Neuron (in vitro differentiated cells): ENCODE data around the gene LIMD2.

Source experiments
- H2AFZ ChIP-seq: one replicate; pipeline ENCODE4 v1.6.1; 2013; ENCODE audit warnings: low read depth, mild to moderate bottlenecking, inconsistent platforms, low read length, moderate library complexity
- H3K27me3 ChIP-seq: one replicate; pipeline ENCODE4 v1.6.1; 2013; ENCODE audit warnings: low read length; ENCODE audit not compliant: insufficient read depth
- H3K36me3 ChIP-seq: one replicate; pipeline ENCODE4 v1.6.1; 2013; ENCODE audit warnings: low read length; ENCODE audit not compliant: insufficient read depth
- H3K4me1 ChIP-seq: one replicate; pipeline ENCODE4 v1.6.1; 2013; ENCODE audit warnings: low read length; ENCODE audit not compliant: insufficient read depth
- H3K4me3 ChIP-seq: 2 replicates; pipeline ENCODE4 v1.5.1; 2013; ENCODE audit warnings: mild to moderate bottlenecking, low read length, moderate library complexity
- H3K9me3 ChIP-seq: one replicate; pipeline ENCODE4 v1.6.1; 2013; ENCODE audit warnings: low read length

LIMD2 gene

DNA sequence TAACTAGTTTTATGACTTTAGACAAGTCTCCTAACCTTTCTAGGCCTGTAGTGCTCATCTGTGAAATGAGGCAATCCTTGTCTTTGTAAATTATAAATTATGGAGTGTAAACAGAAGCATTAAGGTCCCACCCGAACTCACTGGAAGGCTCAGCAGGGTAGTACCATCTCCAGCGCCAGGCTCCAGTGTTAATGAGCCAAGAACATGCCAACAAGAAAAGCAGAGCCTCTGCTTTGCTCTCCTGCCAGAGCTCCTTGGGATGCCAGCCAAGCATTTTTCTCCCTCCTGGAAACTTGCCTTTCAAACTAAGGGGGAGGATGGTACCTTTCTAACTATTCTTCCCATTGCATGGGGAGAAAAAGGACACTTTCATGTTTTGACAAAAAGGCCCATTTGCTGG lies 14.9 kb downstream of the LIMD2 start:
- H3K27me3 ChIP-seq = no peaks in the 10 kb centered on the region
- no peak overlapping the region for H2AFZ ChIP-seq
- peaks cover 46% of the 10 kb centered on the region for H3K36me3 ChIP-seq
- no peaks in the 10 kb centered on the region for H3K4me1 ChIP-seq
- H3K9me3 ChIP-seq = no peaks in the 10 kb centered on the region
- no peak overlapping the region for H3K4me3 ChIP-seq

DNA sequence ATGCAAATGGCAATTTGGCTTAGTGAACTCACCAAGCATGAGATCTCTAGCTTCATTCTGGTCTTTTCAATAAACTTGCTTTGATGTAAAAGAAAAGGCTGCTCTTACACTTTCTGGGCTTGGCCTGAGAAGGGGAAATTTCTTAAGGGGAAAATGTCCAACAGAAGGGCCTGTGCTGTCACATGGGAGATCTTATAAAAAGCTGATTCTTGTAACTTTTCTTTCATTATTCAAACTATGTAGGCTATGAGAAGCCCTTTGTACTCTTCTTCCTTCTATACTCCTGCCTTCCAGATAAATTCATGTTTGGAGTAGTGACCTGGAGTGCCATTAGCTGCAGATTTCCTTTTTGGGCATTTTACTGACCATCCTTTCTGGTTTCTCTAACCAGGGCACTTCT lies 16.9 kb downstream of the LIMD2 start:
- Histone ChIP-seq H3K27me3 (no peaks in the 10 kb centered on the region), H3K36me3 (peaks cover 35% of the 10 kb centered on the region), H3K9me3 (no peaks in the 10 kb centered on the region), H3K4me1 (no peaks in the 10 kb centered on the region), H3K4me3 (no peak overlapping the region), H2AFZ (no peak overlapping the region)

DNA sequence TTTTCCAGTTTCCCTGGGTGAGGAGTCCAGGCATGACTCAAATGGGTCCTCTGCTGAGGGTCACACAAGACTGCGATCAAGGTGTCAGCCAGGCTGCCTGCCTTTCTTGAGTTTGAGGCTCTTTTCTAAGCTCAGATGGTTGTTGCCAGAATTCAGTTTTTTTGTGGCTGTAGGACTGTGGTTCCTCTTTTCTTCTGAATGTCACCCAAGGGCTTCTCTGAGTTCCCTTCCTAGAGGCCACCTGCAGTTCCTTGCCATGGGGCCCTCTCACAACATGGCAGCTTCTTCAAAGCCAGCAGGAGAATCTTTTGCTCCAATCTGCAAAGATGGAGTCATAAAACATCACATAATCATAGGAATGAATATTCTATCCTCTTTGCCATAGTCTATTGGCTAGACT lies 17.5 kb downstream of the LIMD2 start:
- H2AFZ ChIP-seq = no peak overlapping the region
- no peaks in the 10 kb centered on the region for H3K4me1 ChIP-seq
- H3K36me3 ChIP-seq = peaks cover 39% of the 10 kb centered on the region
- H3K9me3 ChIP-seq = no peaks in the 10 kb centered on the region
- no peaks in the 10 kb centered on the region for H3K27me3 ChIP-seq
- H3K4me3 ChIP-seq = no peak overlapping the region

- no peaks in the 10 kb centered on the region for H3K4me1 ChIP-seq
- no peaks in the 10 kb centered on the region for H3K9me3 ChIP-seq
- H3K4me3 ChIP-seq = no peak overlapping the region
- no peaks in the 10 kb centered on the region for H3K27me3 ChIP-seq
- H3K36me3 ChIP-seq = peaks cover 46% of the 10 kb centered on the region
- H2AFZ ChIP-seq = no peak overlapping the region
Measured at GRCh38 chr17:63681530-63681929, 18.4 kb downstream of the LIMD2 start.

GRCh38 chr17:63680700-63681099 lies 19.2 kb downstream of the LIMD2 start:
- no peak overlapping the region for H3K4me3 ChIP-seq
- no peaks in the 10 kb centered on the region for H3K27me3 ChIP-seq
- no peak overlapping the region for H2AFZ ChIP-seq
- H3K36me3 ChIP-seq = peaks cover 45% of the 10 kb centered on the region
- no peaks in the 10 kb centered on the region for H3K9me3 ChIP-seq
- H3K4me1 ChIP-seq = no peaks in the 10 kb centered on the region

DNA sequence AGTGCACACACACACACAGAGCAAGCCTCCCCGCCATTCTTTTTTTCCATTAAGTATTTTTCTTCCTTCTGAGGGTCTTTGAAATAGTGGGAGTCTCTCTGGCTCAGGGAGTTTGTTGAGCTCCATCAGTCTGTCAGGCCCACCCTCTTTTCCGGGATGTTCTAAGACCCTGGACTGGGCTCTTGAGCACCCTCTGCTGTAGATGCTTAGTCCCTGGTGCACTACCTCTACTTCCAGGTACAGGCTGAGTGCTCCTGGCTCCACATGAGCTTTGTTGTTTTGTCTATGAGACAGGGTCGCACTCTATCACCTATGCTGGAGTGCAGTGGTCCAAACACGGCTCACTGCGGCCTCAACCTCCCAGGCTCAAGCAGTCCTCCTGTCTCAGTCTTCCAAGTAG lies 20.7 kb downstream of the LIMD2 start:
- H2AFZ ChIP-seq = no peak overlapping the region
- no peaks in the 10 kb centered on the region for H3K4me1 ChIP-seq
- H3K36me3 ChIP-seq = peaks cover 36% of the 10 kb centered on the region
- no peak overlapping the region for H3K4me3 ChIP-seq
- H3K9me3 ChIP-seq = no peaks in the 10 kb centered on the region
- no peaks in the 10 kb centered on the region for H3K27me3 ChIP-seq

- no peaks in the 10 kb centered on the region for H3K9me3 ChIP-seq
- no peak overlapping the region for H2AFZ ChIP-seq
- no peak overlapping the region for H3K4me3 ChIP-seq
- H3K4me1 ChIP-seq = no peaks in the 10 kb centered on the region
- no peaks in the 10 kb centered on the region for H3K27me3 ChIP-seq
- H3K36me3 ChIP-seq = peaks cover 20% of the 10 kb centered on the region
Measured at GRCh38 chr17:63676584-63676983, 23.3 kb downstream of the LIMD2 start.

DNA sequence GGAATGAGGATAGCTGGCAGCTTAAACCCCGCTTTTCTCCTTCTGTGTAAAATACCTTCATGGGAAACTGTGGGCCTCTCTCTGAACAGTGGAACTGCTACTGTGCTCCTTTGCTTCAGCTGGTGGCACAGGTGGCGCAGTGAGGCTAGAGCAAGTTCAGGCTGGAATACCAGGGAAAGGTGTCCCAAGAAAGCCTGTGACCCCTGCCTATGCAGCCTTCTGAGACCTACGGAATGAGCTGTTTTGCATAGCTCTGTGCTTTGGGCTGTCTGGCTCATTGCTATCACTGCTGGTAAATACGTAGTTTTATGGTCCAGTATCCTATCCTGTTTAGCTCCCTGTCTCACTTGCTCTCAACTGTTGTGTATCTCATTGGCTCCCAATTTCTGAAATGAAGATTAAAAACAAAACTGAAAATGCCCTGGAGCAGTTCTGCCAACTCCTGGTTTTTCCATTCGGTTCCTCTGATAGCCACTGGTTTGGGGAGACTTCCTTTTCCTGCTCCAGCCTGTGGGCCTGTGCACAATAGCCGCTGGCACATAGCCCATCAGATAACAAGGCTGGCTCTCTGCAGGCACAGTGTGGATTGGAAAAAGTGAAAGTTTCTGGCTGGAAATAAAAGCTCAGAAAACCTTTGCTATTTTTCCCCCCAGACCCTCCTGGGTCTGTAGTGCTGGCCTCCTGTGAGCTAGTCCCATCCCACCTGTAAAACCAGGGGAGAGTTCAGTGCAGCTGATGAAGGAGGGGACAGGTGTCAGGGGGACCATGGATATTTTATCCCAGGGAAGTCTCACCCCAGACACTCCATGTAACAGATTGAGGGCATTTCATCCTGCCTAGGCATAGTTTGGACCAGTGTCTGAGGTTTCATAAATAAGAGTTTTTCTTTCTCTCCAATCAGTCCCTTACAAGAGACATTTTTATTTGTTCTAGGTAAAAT lies 24.0 kb downstream of the LIMD2 start:
- H3K36me3 ChIP-seq = peaks cover 20% of the 10 kb centered on the region

DNA sequence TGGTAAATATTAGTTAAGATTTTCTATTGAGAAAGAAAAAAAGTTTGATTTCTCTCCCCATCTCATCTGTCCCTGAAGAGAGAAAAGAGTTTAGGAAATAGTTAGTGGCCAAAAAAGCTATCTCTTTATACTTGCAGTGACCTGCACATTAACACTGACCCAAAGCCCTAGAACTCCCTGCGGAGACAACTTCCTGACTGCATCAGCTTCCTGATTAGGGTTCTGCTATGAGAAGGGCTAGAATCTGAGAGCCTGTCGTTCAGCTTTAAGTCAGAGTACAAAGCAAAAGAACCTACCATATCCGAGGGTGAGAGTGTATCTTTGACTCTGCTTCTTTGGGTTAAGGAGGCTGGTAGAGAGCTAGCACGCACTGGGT lies 24.7 kb downstream of the LIMD2 start:
- Histone ChIP-seq H3K36me3 (peaks cover 22% of the 10 kb centered on the region), H3K4me3 (no peak overlapping the region), H3K4me1 (no peaks in the 10 kb centered on the region), H2AFZ (no peak overlapping the region), H3K27me3 (no peaks in the 10 kb centered on the region), H3K9me3 (no peaks in the 10 kb centered on the region)

More for the DNA sequence above, 24.0 kb downstream of the LIMD2 start:
- no peaks in the 10 kb centered on the region for H3K9me3 ChIP-seq
- no peak overlapping the region for H3K4me3 ChIP-seq
- no peak overlapping the region for H2AFZ ChIP-seq
- no peaks in the 10 kb centered on the region for H3K27me3 ChIP-seq
- H3K4me1 ChIP-seq = no peaks in the 10 kb centered on the region

- Histone ChIP-seq H3K4me1 (no peaks in the 10 kb centered on the region), H3K4me3 (no peak overlapping the region), H3K9me3 (no peaks in the 10 kb centered on the region), H3K27me3 (no peaks in the 10 kb centered on the region), H3K36me3 (peaks cover 42% of the 10 kb centered on the region), H2AFZ (no peak overlapping the region)
Measured at GRCh38 chr17:63672856-63673255, 27.1 kb downstream of the LIMD2 start.

- Histone ChIP-seq H3K36me3 (peaks cover 47% of the 10 kb centered on the region), H3K9me3 (no peaks in the 10 kb centered on the region), H3K4me1 (no peaks in the 10 kb centered on the region), H2AFZ (no peak overlapping the region), H3K4me3 (no peak overlapping the region), H3K27me3 (no peaks in the 10 kb centered on the region)
Measured at GRCh38 chr17:63665527-63666214, 34.3 kb downstream of the LIMD2 start.

DNA sequence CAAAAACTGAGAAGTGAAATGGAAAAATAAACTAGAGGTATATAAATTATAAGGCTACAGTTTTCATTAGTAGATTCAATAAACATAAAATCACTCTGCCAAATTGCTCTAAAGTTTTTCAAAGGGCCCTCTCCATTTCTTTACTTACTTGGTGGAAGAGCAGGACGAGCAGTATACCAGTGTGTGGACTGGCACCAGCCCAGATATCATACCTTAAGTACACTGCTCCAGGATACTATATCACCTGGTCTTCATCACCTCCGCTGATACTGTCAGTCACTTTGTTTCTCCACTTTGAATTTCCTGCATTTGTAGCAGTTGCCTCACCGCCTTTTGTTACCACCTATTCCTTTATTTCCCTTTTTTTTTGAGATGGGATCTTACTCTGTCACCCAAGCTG lies 40.1 kb downstream of the LIMD2 start:
- Histone ChIP-seq H3K36me3 (peaks cover 32% of the 10 kb centered on the region), H3K9me3 (no peaks in the 10 kb centered on the region), H3K4me1 (no peaks in the 10 kb centered on the region), H3K27me3 (no peaks in the 10 kb centered on the region), H3K4me3 (no peak overlapping the region), H2AFZ (no peak overlapping the region)

- Histone ChIP-seq H3K36me3 (peaks cover 40% of the 10 kb centered on the region), H3K4me3 (no peak overlapping the region), H3K9me3 (no peaks in the 10 kb centered on the region), H3K4me1 (no peaks in the 10 kb centered on the region), H2AFZ (no peak overlapping the region), H3K27me3 (no peaks in the 10 kb centered on the region)
Measured at GRCh38 chr17:63658366-63658765, 41.6 kb downstream of the LIMD2 start.
